GM21381 (cell line): ENCODE measurements around the gene TNP2.

ENCODE experiments used
- ATAC-seq: cut with Tn5 transposase; IDR thresholded peaks from one replicate; pipeline ENCODE4 v1.9.1; 2021; ENCODE audit warnings: mild to moderate bottlenecking, moderate library complexity; ENCODE audit not compliant: unreplicated experiment

Gene TNP2

GRCh38 chr16:11278681-11279628 is 9.8 kb upstream of the TNP2 start:
- no peak for ATAC-seq

GRCh38 chr16:11277607-11278337 is 8.6 kb upstream of the TNP2 start:
- ATAC-seq = no peak

- ATAC-seq = no peak
These were observed 7.9 kb upstream of the TNP2 start for GRCh38 chr16:11276896-11277593.

- no peak for ATAC-seq
These were observed 7.2 kb upstream of the TNP2 start, which contains the start of gene PRM2 for GRCh38 chr16:11276143-11276895. PRM2 (minus strand) TSS chr16:11276480; CDS start chr16:11276370, 110 bp downstream.

GRCh38 chr16:11274964-11275363 is 5.8 kb upstream of the TNP2 start:
- no peak for ATAC-seq

- ATAC-seq = no peak
These were observed 4.7 kb upstream of the TNP2 start for GRCh38 chr16:11273721-11274324.

GRCh38 chr16:11272921-11273720 is 4.0 kb upstream of the TNP2 start, which contains the start of gene PRM3:
PRM3 (minus strand) TSS chr16:11273629; CDS start chr16:11273595, 34 bp downstream.
- no peak for ATAC-seq

GRCh38 chr16:11272484-11272883 is 3.4 kb upstream of the TNP2 start:
- ATAC-seq = no peak

GRCh38 chr16:11271610-11272009 is 2.5 kb upstream of the TNP2 start:
- ATAC-seq = no peak

- no peak for ATAC-seq
These were observed 1.6 kb upstream of the TNP2 start for GRCh38 chr16:11270602-11271162.

GRCh38 chr16:11265124-11265523 is 4.0 kb downstream of the TNP2 start:
- no peak for ATAC-seq

- ATAC-seq = no peak
These were observed 4.8 kb downstream of the TNP2 start for GRCh38 chr16:11264155-11264832.

- ATAC-seq = no peak
These were observed 5.4 kb downstream of the TNP2 start for GRCh38 chr16:11263737-11264136.

- ATAC-seq = no peak
These were observed 6.2 kb downstream of the TNP2 start for GRCh38 chr16:11262915-11263314.

- ATAC-seq = no peak
These were observed 8.5 kb downstream of the TNP2 start for GRCh38 chr16:11260596-11260966.

GRCh38 chr16:11259655-11260595 is 9.2 kb downstream of the TNP2 start:
- no peak for ATAC-seq
